ENCODE results near the gene FMN2.

DNA sequence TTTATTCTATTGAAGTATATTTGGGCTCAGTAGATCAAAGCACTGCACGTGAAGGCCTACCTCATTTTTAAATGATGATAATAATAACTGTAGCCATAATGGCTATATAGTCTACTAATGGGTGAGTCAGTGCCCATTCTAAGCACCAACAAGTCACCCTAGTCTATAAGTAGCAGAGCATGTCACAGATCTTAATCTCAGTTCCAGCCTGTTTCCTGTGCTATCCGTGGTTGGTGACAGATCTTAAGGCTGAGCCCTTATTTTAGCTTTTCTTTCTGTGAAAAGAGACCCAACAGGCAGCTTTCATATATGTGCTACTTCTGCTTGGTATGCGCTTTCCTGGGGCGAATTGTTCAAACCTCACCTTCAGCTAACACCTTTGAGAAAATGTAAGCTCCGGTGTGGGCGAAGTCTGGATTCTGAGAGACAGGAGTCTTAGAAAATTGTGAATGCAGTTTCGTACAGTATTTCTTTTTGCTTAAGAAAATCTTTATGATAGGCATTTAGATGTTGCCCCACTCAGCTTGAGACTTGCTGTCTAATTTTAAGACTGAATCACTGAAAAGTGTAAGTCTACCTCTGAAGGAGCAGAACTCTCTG is 59.6 kb downstream of the FMN2 start:
- TF ChIP-seq EP300 (IDR thresholded peaks at IDR 0.05; ENCODE audit: low read depth) (no peak), POLR2A (IDR thresholded peaks at IDR 0.05) (no peak), POLR2AphosphoS5 (IDR thresholded peaks at IDR 0.05) (no peak)
- TF ChIP-seq, protein P1, sequence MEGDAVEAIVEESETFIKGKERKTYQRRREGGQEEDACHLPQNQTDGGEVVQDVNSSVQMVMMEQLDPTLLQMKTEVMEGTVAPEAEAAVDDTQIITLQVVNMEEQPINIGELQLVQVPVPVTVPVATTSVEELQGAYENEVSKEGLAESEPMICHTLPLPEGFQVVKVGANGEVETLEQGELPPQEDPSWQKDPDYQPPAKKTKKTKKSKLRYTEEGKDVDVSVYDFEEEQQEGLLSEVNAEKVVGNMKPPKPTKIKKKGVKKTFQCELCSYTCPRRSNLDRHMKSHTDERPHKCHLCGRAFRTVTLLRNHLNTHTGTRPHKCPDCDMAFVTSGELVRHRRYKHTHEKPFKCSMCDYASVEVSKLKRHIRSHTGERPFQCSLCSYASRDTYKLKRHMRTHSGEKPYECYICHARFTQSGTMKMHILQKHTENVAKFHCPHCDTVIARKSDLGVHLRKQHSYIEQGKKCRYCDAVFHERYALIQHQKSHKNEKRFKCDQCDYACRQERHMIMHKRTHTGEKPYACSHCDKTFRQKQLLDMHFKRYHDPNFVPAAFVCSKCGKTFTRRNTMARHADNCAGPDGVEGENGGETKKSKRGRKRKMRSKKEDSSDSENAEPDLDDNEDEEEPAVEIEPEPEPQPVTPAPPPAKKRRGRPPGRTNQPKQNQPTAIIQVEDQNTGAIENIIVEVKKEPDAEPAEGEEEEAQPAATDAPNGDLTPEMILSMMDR (IDR thresholded peaks at IDR 0.05): no peak
